Transverse colon (tissue), 3 donors: ENCODE measurements around the gene COL20A1.

Experiments
- POLR2A ChIP-seq: fragments of 450-650 bp; IDR thresholded peaks from one replicate; pipeline ENCODE4 v1.6.1; 2016; ENCODE audit warnings: antibody characterized with exemption, mild to moderate bottlenecking, moderate library complexity
- TF ChIP-seq, protein P1 (sequence below), 5 experiments: fragments of 200-600 bp in 3 of 5; fragments of 450-650 bp in 2 of 5; sonication (generic) in 3 of 5; IDR thresholded peaks; 1 replicate in 2 of 5; 2 replicates in 3 of 5; pipeline ENCODE4 v1.5.1; 2016 to 2017; ENCODE audit warnings: antibody characterized with exemption in 5 of 5, inconsistent platforms in 3 of 5, mild to moderate bottlenecking in 2 of 5, moderate library complexity in 1 of 5

DNA sequence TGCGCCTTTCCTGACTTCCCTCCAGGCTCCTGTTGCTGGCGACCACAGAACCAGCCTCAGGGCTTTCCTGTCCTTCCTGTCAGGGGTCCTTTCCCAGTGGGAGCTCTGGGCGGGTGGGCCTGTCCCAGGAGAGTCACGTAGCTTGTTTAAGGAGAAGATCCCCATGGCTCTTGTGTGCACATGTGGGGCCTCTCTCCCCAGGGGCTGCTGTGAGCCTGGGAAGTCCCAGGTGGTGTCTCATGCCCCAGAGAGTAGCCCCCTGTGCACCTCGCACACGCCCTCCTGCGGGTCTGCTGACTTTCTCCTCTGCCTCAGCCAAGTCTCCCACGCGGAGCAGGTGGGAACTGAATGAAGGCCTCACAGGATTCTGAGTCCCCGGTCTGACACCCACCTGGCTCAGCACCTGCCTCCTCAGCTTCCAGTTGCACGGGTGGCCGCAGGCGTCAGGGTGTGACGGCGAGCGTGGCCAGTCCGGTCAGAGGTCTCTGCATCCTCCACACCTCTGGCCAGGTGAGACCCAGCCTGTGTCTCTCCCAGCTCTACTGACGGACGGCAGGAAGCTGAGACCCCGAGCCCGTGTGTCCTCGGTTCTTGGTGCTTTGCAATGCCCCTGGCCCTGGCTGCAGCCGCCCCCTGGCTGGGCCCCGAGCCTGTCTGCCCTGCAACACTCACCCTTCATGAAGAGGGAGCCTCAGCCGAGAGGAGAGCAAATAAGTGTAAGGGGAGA, 33.1 kb upstream of the COL20A1 start:
- TF ChIP-seq, protein P1, sequence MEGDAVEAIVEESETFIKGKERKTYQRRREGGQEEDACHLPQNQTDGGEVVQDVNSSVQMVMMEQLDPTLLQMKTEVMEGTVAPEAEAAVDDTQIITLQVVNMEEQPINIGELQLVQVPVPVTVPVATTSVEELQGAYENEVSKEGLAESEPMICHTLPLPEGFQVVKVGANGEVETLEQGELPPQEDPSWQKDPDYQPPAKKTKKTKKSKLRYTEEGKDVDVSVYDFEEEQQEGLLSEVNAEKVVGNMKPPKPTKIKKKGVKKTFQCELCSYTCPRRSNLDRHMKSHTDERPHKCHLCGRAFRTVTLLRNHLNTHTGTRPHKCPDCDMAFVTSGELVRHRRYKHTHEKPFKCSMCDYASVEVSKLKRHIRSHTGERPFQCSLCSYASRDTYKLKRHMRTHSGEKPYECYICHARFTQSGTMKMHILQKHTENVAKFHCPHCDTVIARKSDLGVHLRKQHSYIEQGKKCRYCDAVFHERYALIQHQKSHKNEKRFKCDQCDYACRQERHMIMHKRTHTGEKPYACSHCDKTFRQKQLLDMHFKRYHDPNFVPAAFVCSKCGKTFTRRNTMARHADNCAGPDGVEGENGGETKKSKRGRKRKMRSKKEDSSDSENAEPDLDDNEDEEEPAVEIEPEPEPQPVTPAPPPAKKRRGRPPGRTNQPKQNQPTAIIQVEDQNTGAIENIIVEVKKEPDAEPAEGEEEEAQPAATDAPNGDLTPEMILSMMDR (IDR thresholded peaks at IDR 0.05): no peak
- no peak for TF ChIP-seq POLR2A
